NCI-H226 (cell line): ENCODE data around the gene CDCP1.

Experiments
- DNase-seq: peaks from one replicate; pipeline ENCODE4 v3.0.0-alpha.2; 2015

CDCP1 gene

GRCh38 chr3:45109771-45110508 lies 36.2 kb downstream of the CDCP1 start:
- no peak for DNase-seq

DNA sequence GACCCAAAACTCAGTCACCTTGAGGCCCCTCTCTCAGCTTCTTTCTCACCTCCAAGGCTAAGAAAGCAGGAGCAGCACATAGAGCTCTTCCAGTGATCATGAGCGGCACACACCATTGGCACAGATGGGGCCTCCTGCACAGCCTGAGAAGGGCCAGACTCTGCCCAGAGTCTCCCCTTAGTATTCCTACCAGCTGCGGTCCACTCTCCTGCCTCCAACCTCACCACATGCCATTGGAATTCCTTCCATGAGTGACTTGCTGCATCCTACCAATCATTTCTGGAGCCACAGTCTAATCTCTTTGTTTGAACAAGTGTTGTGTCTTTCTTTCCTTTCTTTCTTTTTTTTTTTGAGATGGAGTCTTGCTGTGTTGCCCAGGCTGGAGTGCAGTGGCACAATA lies 39.3 kb downstream of the CDCP1 start:
- no peak for DNase-seq

- DNase-seq: peak; percentile 64
These were observed 40.1 kb downstream of the CDCP1 start for GRCh38 chr3:45105855-45106671.

DNA sequence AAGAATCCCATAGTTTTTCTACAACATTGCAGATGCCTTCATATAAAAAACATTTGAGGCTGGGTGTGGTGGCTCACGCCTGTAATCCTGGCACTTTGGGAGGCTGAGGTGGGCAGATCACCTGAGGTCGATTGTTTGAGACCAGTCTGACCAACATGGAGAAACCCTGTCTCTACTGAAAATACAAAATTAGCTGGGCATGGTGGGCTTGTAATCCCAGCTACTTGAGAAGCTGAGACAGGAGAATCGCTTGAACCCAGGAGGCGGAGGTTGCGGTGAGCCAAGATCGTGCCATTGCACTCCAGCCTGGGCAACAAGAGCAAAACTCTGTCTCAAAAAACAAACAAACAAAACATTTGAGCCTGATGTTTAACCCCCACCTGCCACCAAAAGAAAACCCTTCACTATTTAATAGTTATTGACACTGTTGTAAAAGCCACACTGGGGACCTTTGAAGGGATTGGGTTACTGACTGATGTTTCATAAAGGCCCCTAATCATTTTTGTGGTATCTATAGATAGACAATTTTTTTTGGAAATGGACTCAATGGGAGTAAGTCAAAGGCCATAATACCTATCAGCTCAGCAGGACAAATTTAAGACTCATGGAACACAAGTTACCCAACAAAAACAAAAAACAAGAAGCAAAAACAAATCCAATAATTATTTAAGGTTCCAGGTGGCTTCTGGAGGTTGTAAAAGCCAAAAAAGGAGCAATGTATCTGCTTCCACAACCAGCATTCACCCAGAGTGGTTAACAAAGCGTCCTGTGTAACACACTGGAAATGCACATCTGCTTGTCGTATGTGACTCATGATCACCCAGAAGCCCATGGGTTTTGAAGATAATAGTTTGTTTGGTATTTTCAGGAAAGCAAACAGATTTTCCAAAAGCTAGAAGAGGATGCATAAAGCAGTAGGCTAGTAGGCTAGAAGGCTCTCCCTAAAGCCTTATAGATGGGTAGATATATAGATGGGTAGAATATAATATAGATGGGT lies 41.2 kb downstream of the CDCP1 start:
- DNase-seq: no peak

- DNase-seq: no peak
These were observed 42.1 kb downstream of the CDCP1 start for GRCh38 chr3:45103753-45104714.

- DNase-seq: no peak
These were observed 42.8 kb downstream of the CDCP1 start for GRCh38 chr3:45103334-45103733.

DNA sequence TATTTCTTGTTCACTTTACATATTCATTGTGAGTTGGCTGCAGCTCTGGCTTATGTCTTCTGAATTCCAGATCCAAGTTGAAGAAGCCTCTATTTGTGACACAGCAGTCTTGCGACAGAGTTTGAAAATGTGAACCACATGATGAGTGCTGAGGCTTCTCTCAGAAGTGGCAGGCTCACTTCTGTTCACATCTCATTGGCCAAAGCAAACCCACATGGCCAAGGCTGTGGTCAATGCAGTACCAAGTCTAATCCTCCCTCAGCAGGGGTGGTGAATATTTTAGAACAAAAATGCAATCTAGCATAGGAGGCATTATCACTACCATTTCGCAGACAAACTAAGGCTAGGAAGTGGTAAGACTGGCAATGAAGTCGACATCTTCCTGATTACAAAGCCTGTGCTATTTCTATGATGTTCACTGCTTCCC lies 45.2 kb downstream of the CDCP1 start:
- peak; percentile 35 for DNase-seq

DNA sequence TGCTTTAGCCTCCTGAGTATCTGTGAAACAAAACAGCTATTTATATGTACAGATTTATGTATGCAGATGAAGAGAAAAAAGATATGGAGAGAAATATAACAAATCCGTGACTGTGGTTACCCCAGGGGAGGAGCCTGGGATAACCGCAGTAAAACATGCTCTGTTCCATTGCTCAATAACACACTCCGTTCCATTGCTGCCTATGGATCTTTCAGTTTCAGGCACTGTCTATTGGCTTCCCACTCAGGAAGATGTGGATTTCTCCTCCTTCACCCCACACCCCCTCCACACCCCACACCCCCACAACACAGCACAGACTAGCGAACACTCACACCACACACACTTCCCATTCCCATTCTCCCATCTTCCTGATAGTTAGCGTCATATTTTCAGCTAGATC lies 47.9 kb downstream of the CDCP1 start:
- DNase-seq: no peak

- DNase-seq: no peak
These were observed 48.8 kb downstream of the CDCP1 start for GRCh38 chr3:45097296-45097883.

GRCh38 chr3:45095916-45096526 lies 50.2 kb downstream of the CDCP1 start:
- no peak for DNase-seq

GRCh38 chr3:45093176-45093575 lies 53.0 kb downstream of the CDCP1 start:
- DNase-seq: no peak

DNA sequence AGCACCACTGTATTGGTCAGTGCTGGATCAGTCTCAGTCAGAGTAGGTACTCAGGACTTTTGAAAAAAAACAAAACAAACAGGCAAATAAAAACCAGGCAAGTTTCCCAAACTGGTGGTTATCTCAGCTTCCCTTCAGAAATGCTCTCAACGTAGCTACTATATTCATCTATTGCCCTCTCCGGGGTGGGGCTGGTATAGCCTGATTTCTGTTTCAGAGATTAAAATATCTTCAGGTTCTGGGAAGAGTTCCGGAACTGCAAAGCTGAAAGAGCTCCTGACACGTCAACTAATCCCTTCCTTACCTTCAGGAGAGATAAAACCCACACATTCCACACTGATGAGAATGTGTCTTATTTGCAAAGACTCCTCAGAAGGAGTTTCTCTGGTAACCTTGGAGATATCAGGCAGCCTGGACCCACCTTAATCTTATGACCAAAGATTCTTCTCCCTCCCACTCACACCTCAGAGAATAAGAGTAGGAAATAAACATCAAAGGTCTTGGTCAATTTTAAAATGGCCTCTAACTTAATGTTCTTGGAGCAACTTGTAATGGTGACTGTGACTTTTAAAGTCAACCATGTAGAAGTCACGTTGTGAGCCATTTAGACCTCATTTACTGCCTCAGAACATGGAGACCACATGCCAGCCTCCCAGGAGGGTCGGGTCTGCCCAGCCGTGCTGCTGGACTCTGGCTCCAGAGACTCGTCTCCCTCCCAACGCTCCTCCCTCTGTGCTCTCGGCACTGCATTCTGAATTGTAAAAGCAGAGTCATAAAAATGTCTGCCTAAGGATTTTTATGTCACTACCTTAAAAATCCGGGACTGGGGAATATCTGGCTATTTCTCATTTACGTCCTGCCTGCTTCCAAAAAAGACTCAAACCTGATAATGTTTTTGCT lies 53.8 kb downstream of the CDCP1 start:
- peak; percentile 94 for DNase-seq

- no peak for DNase-seq
These were observed 55.3 kb downstream of the CDCP1 start for GRCh38 chr3:45090855-45091254.

DNA sequence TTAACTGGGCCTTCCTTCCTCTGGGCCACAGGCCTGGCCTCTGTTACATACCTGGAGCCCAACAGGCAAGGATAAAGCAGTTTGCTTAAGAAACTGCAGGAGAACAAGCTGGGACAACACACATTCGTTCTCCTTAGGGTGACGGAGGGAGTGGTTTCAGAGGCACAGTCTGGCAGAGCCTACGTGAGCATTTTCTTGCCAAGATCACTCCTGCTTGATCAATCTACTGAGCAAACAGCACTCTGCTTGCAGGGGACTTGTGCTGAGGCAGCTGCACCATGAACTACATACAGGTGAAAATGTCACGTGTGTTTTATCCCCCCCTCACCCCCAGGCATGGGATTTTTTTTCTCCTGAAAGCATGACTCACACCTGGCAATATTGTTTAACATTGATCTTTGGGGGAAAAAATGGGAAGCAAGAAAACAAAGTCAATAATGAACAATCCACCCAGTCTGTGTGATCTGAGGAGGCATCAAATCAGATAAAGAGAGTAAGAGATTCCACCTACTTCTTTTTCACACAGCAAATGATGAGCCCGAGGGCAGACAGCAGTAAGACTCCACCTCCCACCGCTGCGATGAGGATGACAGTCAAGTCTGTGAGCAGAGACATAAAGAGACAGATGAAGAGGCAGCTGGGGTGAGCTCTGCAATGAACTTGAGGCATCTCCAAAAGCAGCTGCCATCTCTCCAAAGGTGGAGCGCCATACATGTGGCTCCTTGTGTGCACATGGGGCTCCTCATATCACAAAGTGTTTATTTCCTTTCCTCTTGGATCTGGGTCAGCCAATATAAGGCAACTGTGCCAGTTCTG lies 57.4 kb downstream of the CDCP1 start:
- DNase-seq: no peak

- no peak for DNase-seq
These were observed 59.0 kb downstream of the CDCP1 start for GRCh38 chr3:45087155-45087554.

DNA sequence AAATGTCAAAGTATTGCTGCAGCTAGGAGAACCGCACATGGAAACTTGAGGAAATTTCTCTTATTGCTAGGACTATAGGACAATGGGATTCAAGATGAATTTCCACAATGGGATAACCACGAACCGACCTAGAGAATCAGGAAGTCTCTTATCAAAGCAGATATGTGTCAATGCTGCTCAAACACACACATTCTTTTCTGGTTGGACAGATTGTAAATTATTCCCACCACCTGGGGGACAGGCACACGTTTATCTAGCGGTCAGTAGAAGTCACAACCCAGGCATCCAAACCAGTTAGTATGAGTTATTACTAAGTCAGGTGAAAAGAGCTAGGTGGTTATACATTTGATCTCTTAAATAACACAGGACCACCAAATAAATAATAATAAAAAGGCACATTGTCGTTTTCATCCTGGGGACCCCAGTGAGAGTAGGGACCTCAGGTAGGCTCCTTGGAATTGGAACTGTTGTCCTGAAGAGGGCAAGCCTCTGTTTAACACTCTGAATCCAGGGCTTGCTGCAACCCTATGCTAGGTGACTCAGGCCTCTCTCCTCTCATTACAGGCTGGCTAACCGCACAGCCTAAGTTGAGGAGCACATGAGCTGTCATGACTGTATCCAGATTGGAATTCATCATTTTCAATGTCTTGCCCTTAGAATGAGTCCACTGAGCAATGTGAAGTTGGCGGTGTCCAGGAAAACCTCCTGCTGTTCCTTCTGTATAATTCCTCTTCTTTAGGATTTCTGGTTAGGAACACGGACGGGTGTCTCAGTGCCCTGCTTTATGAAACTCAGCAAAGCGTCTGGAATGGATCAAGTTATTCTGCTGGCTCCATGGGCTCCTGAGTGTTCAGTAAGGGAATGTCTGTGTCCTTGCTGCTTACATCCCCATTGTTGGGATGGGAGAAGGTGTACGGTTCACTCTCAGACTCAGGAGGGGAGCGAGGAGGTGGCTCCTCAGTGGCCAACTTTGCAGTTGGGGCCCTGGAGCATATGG lies 61.1 kb downstream of the CDCP1 start:
- peak; percentile 77 for DNase-seq

DNA sequence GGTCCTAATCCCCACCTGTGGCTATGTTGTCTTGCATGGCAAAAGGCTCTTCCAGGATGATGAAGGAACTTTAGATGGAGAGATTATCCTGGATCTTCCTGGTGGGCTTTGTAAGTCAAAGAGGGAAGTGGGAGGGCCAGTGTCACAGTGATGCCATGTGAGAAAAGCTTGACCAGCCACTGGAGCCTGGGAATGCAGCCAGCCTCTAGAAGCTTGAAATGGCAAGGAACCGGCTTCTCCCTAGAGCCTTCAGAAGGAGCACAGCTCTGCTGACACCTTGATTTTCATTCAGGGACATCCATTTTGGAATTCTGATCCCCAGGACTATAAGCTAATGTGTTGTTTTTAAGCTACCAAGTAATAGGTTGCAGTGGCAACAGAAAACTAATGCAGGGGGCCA lies 61.8 kb downstream of the CDCP1 start:
- no peak for DNase-seq

GRCh38 chr3:45083023-45083422 lies 63.2 kb downstream of the CDCP1 start:
- no peak for DNase-seq
